HG02798 (cell line): ENCODE data around the gene SLC9C1.
A peak's percentile ranks its signal among the peaks of the same experiment; 100 is the strongest.
"Not testable (repeated sequence)": the region's sequence is repeated elsewhere in the genome, so short reads cannot be mapped to it uniquely, and the experiment has no call there.

Experiments
- ATAC-seq: cut with Tn5 transposase; IDR thresholded peaks from one replicate; pipeline ENCODE4 v1.9.1; 2021; ENCODE audit warnings: mild to moderate bottlenecking; ENCODE audit not compliant: unreplicated experiment, poor library complexity

SLC9C1 gene

DNA sequence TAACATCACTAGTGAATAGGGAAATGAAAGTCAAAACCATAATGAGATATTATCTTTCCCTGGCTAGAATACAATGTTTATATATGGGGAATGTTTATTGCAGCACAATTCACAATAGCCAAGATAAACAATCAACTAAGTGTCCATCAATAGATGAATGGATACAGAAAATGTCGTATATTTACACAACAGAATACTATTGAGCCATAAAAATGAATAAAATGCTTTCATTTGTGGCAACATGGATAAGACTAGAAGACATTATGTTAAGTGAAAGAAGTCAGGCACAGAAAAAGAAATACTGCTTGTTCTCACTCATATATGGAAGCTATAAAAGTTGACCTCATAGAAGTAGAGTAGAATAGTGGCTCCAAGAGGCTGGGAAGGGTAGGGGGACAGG, 65.2 kb downstream of the SLC9C1 start:
- no peak for ATAC-seq

DNA sequence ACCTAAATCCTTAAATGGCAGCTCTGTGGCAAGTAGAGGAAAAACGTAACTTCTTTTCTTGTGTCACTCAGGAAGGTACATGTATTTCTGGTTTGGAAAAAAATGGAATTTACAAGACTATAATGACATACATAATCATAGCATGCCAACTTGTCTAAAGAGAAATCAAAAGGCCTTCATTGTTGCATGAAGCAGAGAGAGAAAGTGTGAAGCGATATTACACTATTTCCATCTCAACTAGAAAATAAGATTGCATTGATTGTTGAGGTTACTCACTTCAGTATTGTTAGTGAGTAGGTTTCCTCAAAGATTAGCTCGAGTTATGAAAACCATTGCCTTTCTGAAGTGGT, 93.7 kb downstream of the SLC9C1 start:
- ATAC-seq, result no peak

DNA sequence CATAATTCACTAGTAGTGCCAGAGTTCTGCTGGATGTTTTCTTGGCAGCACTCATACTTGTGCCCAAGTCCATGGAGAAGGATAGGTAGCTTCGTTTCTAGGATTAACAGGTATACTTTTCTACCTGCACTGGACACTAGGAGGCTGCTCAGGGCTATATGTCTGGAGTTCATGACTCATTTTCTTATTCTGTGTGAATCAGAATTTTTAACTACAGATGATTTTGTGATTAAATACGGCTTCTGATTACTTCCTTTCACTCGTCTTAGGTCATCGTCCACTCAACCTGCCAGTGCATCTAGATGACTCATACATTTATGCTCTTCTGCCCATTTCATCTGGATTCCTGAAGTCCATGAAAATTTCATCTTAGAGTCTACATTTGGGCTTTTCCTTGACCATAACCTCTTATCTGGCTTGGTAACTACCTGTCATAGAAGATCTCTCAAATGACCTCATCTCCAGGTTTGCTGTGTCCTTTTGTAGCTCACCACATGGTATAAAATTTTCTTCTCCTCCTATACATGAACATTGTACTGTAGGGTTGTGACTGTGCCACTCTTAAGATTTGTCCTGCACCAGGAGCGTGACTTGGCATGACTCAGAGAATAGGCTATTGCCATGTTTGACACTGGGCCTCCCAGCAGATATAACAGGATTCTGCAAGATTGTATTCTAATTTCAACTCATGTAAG, 94.2 kb downstream of the SLC9C1 start:
- ATAC-seq, result no peak

DNA sequence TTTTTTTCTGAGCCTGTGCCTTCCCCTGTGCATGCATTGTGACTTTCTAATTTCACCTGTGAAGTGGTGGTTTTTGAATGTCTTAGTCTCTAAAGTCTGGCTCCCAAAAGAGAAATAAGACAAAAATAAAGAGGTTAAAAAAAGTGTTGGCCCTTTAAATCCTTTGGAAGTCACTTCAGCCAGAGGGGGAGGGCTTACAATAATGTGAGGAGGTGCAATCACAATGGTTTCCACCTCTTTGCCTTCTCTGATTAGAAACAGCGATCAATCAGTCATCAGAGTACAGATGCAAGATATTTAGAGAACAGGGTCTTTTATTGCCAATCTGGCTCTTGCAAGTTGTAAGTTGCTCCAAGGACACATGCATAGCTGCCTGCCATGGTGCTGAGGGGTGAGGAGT, 96.9 kb downstream of the SLC9C1 start:
- ATAC-seq, result no peak

DNA sequence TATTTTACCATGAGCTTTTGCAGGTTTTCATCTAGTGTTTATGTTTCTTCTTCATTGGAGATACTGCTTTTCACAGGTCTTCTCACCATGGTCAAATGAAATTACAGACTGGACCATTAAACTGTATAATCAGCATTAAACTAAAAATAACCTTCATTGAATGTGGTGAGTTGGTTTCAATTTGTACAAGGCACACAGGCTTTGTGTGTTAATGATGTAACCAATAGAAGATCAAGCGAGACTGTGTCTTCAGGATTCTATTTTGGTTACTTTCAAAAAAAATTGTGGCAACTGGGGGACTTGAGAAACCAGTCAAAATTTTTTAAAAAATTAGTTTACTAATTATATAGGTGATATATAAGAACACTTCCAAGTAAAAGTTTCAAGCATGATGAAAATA, 106.7 kb downstream of the SLC9C1 start:
- ATAC-seq, result no peak

DNA sequence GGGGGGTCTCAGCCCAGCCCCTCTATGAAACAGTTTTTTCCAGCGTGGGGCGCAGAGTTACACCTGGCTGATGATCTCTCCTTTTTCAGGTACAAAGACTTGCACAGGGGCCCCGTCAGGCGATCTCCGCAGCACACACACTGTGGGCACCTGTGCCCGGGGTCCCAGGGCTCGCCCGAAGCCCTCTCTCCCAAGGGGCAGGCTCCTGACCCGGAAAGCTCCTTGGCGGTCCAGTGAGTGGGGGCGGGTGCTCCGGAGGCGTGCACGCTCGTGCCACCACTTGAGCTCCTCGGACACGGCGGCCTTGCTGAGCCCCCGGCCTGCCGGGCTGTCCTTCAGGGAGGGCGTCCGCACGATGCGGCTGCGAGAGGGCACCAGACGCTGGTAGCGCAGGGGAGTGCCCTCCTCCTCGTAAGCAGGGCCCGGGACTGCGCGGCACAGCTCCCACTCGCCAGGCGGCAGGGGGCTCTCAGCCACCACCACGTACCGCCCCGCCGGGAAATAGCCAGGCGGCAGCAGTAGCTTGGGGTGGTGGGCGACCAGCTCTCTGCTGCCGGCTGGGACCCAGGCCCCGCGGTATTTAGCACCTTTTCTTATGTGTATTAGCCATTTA, 108.5 kb downstream of the SLC9C1 start:
- ATAC-seq, result not testable (repeated sequence)

DNA sequence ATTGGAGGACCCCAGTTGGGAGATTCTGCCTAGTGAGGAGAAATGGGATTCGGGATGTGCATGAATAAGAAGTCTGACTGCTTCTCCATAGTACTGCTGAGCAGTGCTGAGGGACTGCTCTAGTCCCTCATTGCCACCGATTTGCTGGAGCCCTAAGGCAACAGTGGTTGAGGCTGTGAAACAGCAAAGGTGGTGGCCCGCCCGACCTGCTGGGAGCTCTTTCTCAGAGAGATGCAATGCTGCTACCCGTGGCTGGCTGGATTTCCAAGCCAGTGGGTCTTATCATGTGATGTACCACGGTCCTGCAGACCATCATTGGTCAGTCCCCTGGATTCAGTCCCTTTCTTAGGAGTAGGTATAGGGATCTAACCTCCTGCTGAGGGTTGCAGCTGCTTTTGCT, 118.4 kb downstream of the SLC9C1 start:
- no peak for ATAC-seq

DNA sequence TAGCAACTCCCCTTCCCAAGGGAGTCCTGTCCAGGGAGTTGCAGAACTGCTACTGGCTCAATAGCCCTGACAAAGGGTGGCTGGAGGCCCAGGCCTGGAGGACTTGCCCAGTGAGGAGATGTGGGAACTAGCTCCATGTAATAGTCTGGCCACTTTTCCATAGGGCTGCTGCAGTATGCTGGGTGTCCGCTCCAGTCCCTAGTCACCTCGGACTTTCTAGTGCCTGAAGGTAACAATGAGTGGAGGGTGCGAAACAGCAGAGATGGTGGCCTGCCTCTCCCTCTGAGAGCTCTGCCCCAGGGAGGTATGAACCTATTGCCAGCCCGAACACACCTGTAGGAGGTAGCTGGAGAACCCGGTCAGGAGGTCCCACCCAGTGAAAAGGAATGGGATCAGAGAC, 119.0 kb downstream of the SLC9C1 start:
- ATAC-seq, result no peak

DNA sequence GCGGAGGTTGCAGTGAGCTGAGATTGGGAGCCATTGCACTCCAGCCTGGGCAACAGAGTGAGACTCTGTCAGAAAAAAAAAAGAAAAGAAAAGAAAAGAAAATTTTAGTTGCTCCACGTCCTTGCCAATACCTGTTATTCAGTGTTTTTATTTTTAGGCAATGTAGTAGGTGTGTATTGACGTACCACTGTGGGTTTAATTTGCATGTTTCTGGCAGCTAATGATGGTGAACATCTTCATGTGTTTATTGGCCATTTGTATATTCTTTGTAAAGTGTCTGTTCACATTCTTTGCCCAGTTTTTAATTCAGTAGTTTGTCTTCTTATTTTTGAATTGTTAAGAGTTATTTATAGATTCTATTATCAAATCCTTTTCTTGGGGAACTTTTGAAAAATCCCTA, 122.9 kb downstream of the SLC9C1 start:
- no peak for ATAC-seq

DNA sequence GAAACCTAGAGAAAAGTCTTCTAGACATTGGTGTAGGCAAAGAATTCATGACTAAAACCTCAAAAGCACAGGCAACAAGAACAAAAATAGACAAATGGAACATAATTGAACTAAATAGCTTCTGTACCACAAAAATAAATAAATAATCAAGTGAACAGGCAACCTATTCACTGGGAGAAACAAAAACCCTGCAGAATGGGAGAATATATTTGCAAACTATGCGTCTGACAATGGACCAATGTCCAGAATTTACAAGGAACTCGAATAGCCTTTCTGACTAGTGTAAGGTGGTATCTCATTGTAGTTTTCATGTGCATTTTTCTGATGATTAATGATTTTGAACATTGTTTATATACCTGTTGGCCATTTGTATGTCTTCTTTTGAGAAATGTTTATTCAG, 124.0 kb downstream of the SLC9C1 start:
- no peak for ATAC-seq

DNA sequence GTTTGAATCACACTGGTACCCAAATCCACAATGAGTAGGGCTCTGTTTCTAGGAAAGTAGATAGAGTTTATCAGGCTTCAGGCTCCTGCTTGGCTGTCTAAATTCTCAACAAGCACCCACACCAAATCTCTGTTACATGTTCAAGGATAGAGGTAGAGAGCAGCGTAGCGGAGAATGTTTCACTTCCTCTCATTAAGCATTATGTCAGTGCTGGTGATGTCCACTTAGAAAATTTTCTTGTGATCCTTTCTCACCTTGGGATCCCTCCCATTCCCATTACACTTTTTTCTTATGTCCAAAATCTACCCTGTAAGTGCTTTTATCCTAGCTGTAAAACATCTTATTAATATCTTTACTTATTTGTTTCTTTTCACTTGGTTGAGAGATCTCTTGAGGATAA, 126.3 kb downstream of the SLC9C1 start:
- peak; percentile 66 for ATAC-seq

DNA sequence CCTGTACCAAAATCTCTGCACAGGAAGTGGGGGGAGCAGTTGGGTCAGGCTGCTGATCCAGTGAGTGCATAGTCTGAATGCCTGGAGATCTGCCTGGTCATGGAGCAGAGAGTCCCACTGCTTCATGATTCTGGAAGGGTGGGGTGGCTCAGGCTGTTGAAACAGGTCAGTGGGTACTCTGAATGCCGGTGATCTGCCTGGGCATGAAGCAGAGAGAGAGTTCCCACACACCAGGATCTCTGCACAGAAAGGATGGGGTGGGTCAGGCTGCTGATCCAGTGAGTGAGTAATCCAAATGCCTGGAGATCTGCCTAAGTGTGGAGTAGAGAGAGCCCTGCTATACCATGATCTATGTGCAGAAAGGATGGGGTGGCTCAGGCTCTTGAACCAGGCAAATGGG, 144.9 kb downstream of the SLC9C1 start:
- no peak for ATAC-seq

DNA sequence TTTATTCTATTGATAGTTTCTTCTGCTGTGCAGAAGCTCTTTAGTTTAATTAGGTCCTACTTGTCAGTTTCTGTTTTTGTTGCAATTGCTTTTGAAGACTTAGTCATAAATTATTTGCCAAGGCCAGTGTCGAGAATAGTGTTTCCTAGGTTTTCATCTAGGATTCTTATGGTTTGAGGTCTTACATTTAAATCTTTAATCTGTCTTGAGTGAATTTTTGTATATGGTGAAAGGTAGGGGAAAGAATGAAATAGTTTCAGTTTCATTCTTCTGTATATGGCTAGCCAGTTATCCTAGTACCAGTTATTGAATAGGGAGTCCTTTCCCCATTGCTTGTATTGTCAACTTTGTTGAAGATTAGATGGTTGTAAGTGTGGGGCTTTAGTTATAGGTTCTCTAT, 150.3 kb downstream of the SLC9C1 start:
- ATAC-seq, result no peak

DNA sequence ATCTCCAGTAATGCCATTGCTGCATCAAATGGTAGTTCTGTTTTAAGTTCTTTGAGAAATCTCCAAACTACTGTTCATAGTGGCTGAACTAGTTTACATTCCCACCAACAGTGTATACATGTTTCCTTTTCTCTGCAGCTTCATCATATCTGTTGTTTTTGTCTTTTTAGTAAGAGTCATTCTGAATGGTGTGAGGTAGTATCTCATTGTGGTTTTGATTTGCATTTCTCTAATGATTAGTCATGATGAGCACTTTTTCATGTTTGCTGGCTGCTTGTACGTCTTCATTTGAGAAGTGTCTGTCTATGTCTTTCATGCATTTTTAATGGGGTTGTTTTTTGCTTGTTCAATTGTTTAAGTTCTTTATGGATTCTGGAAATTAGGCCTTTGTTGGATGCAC, 150.8 kb downstream of the SLC9C1 start:
- peak; percentile 60 for ATAC-seq

DNA sequence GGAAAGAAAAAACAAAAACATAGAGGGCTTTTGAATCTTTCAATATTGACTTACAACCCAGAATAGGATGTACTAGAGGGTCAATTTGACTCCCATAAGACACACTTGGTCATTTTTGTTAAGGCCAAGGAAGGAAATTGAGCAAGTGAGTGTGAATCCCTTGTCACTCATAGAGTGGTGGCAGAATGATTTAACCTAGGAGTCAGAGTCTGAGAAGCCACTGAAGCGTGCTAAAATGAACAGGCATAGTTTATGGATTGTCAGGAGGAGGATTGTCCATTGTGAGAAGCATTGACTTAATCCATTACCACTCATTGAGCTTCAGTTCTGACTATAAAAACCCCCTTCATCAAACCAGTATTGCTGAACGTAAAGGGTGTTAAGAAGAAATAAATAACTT, 152.7 kb downstream of the SLC9C1 start:
- ATAC-seq, result no peak

DNA sequence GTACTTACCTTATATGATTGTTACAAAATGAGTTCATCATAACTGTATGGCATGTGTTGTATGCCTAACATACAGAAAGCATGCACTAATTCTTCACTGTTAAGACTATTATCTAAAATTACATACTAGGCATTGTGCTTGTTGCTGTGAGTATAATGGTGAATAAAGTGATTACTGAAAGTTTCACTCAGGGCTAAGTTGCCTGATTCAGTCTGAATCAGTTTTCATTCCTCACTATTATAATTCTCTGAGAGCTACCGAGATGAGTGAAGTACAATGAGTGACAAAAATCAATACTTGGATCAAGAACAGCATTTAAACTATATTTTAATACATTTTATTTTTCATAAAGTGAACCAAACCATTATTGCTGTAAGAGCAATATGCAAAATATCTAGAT, 153.4 kb downstream of the SLC9C1 start:
- ATAC-seq, result no peak

DNA sequence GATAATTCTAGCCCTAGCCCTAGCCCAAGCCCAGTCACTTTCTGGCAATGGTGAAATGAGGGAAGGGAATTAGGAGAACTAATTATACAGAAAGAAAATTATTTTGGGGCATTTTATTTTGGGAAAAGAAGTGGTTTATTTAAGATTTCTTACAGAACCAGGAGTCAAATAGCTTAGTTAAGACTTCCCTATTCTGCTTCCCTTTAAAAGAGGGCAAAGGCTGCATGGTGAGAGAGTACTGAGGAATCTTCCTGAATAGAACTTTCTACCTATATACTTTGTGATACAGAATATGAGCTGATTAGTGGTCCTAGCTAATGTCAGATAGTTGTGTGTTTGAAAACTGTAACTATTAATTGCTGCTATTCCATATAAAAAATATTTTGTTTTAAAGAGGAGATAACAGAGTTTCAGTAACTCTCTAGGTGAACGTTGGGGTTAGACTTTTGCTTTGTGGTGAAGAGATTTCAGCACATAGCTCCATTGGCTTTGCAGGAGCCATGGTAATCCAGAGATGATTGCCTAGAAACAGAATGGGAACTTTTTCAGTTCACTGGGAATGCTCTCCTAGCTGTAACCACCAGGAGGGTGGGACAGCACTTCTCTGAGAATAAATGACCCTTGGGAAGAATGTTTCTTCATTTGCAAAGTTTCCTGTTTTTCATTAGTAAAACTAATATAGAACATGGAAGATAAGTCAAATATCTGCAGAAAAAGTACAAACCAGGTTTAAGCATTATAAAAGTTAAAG, 155.6 kb downstream of the SLC9C1 start:
- ATAC-seq, result no peak

DNA sequence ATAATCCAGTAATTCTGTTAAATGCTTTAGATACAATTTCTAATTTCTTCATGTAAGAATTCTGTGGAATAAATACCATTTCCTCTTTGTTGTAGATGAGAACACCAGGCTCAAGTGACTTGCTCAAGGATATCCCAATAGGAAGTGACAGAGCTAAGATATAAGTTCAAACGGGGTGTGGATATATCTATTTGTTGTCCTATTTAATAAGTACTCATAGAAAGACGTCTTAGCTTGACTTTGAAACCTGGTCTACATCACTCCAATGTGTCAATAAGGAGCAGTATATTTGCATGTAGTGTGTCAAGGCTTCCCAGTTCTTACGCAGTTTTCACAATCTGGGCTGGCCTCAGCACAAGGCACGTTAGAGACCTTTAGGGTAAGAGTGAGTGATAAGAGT, 156.2 kb downstream of the SLC9C1 start:
- ATAC-seq, result no peak

DNA sequence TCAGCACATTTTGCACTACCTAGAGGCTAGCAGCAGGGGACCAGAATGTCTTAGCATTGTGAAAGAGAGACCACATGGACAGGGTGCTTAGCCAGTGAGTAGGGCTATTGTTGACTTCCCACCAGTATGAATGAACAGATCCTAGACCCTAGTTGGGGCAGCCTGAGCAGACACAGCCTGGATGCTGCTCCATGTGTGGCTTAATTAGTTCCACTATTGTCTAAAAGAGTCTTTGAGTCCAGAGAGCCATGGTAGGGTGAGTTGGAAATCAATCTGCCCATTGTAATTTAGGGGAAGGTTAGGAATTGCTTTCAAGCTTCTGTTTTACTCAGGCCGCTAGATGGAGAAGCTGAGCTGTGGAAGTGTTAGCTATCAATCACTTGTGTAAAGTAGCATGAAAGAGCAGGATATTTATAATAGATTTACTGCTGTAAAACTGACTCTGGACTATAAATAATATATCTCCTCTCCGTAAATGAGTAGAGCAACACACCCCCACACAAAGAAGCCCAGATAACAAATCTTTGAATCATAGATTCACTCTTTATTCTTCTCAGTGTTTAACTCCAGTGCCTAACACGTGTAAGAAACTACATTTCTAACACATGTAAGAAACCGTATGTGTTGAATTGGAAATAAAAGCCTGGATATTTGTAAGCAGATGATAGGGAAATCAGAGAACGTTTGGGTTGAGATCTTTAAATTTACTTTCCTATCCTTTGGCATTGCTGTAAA, 156.9 kb downstream of the SLC9C1 start:
- ATAC-seq, result peak; percentile 25

DNA sequence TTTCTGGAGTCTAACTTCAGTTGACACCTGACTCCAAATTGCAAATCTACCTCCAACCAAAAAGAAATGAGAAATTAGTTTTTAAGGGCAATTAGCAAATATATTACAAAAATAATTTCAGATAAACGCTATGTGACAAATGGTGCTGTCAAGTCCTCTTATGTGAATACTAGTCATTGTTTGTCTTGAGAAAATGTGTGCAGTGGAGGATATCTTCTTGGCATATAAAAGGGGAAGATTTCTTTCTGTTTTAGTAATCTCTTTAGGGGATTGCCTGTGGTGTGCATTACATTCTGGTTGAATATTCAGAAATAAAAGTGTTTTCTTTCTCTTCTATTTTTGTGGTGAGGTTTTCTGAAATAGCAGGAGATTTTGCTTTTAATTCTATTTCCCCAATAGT, 158.0 kb downstream of the SLC9C1 start:
- ATAC-seq, result no peak
